Measurements from ENCODE around the gene SYT13. TPM values are rescaled to one million over a fixed set of nuclear protein-coding genes. Genes with fewer than 3 reads are reported as not detected.

SYT13 gene
- polyA plus RNA-seq, 1 donor (not counting 4 experiments of a cell fraction or from before 2014, with no cell fraction given): not detected

- dilution Hi-C loops (cut with MboI; ENCODE audit: extremely low pct_ligation_motif_present, low sequenced_read_pairs): no loop called here
- Histone ChIP-seq H3K4me3 (ENCODE audit: control insufficient read depth in 2 of 3, extremely low read depth in 1 of 3, insufficient read depth in 2 of 3, low read depth in 1 of 3, low read length in 3 of 3) (no peak overlapping the region), H3K4me1 (ENCODE audit: control insufficient read depth, extremely low read depth, insufficient read depth, low read length) (no peaks in the 10 kb centered on the region), H3K27me3 (ENCODE audit: control insufficient read depth, extremely low read depth, insufficient read depth, low read length) (peaks cover 57% of the 10 kb centered on the region), H2AFZ (ENCODE audit: control insufficient read depth, low read length) (no peak overlapping the region), H4K20me1 (ENCODE audit: control insufficient read depth, extremely low read depth, insufficient read depth, low read length) (no peaks in the 10 kb centered on the region), H3K9me3 (ENCODE audit: control insufficient read depth, low read depth, low read length) (no peaks in the 10 kb centered on the region), H3K79me2 (ENCODE audit: control insufficient read depth, insufficient read depth, low read length) (no peaks in the 10 kb centered on the region), H3K9me1 (ENCODE audit: control insufficient read depth, extremely low read depth, insufficient read depth, low read length) (no peaks in the 10 kb centered on the region), H3K4me2 (ENCODE audit: control insufficient read depth, extremely low read depth, insufficient read depth, low read depth, low read length) (no peak overlapping the region), H3K9ac (ENCODE audit: control insufficient read depth, extremely low read depth, insufficient read depth, low read length) (no peak overlapping the region), H3K27ac (ENCODE audit: control insufficient read depth, insufficient read depth, low read length) (no peak overlapping the region), H3K36me3 (ENCODE audit: control insufficient read depth in 2 of 2, extremely low read depth in 1 of 2, insufficient read depth in 2 of 2, low read length in 2 of 2) (no peaks in the 10 kb centered on the region)
- DNase-seq (ENCODE audit: low read depth, low spot score) (no peak), FAIRE-seq (no peak)
- TF ChIP-seq CTCF (optimal IDR thresholded peaks at IDR 0.05 in 1 of 3, IDR thresholded peaks at IDR 0.05 in 1 of 3, conservative IDR thresholded peaks at IDR 0.05 in 1 of 3; ENCODE audit: extremely low read depth in 1 of 3, insufficient read depth in 2 of 3, low read length in 3 of 3): no peak
- TF ChIP-seq EZH2 (IDR thresholded peaks at IDR 0.05; ENCODE audit: low read length): no peak
Measured at GRCh38 chr11:45285250-45285828, 802 bp downstream of the SYT13 start.

GRCh38 chr11:45282081-45282480 is 4.1 kb downstream of the SYT13 start:
- no peak for FAIRE-seq
- dilution Hi-C loops (cut with MboI; ENCODE audit: extremely low pct_ligation_motif_present, low sequenced_read_pairs): no loop called here
- peaks cover 46% of the 10 kb centered on the region for H3K27me3 ChIP-seq (ENCODE audit: control insufficient read depth, extremely low read depth, insufficient read depth, low read length)

More at GRCh38 chr11:45282081-45282480, 4.1 kb downstream of the SYT13 start:
- no peak overlapping the region for H3K27ac ChIP-seq (ENCODE audit: control insufficient read depth, insufficient read depth, low read length)
- no peak overlapping the region for H2AFZ ChIP-seq (ENCODE audit: control insufficient read depth, low read length)
- H3K9me1 ChIP-seq (ENCODE audit: control insufficient read depth, extremely low read depth, insufficient read depth, low read length): no peaks in the 10 kb centered on the region
- TF ChIP-seq EZH2 (IDR thresholded peaks at IDR 0.05; ENCODE audit: low read length): no peak
- no peak for TF ChIP-seq CTCF (optimal IDR thresholded peaks at IDR 0.05 in 1 of 3, IDR thresholded peaks at IDR 0.05 in 1 of 3, conservative IDR thresholded peaks at IDR 0.05 in 1 of 3; ENCODE audit: extremely low read depth in 1 of 3, insufficient read depth in 2 of 3, low read length in 3 of 3)
- DNase-seq (ENCODE audit: low read depth, low spot score): no peak
- H3K4me2 ChIP-seq (ENCODE audit: control insufficient read depth, extremely low read depth, insufficient read depth, low read depth, low read length): no peak overlapping the region
- no peaks in the 10 kb centered on the region for H3K79me2 ChIP-seq (ENCODE audit: control insufficient read depth, insufficient read depth, low read length)
- H3K4me3 ChIP-seq (ENCODE audit: control insufficient read depth in 2 of 3, extremely low read depth in 1 of 3, insufficient read depth in 2 of 3, low read depth in 1 of 3, low read length in 3 of 3): no peak overlapping the region
- no peaks in the 10 kb centered on the region for H4K20me1 ChIP-seq (ENCODE audit: control insufficient read depth, extremely low read depth, insufficient read depth, low read length)
- no peak overlapping the region for H3K9ac ChIP-seq (ENCODE audit: control insufficient read depth, extremely low read depth, insufficient read depth, low read length)
- no peaks in the 10 kb centered on the region for H3K4me1 ChIP-seq (ENCODE audit: control insufficient read depth, extremely low read depth, insufficient read depth, low read length)
- H3K9me3 ChIP-seq (ENCODE audit: control insufficient read depth, low read depth, low read length): no peaks in the 10 kb centered on the region
- H3K36me3 ChIP-seq (ENCODE audit: control insufficient read depth in 2 of 2, extremely low read depth in 1 of 2, insufficient read depth in 2 of 2, low read length in 2 of 2): no peaks in the 10 kb centered on the region

All from keratinocyte (primary cell).